ENCODE measurements around the gene CNPY1.

CNPY1 gene

DNA sequence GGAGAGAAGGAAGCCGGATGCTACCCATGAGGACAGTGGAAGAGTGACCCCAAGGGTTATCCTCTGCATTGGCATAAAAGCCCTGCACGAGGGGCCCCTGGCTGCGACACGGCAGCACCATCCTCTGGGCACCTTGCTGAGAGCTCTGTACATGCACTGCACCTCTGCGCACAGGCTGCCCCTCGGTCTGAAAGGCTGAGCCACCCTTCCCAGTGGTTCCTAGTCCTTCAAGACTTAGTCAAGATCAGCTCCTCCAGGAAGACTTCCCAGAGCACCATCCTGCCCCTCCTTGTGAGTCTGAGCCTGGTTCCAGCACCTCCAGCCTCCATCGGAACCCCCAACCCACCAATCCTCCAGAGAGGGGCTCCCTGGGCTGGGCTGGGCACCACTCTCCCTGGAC is 37.9 kb upstream of the CNPY1 start:
- Mint-ChIP-seq H3K4me1 (peaks cover 16% of the 10 kb centered on the region), H3K27ac (no peak overlapping the region)

GRCh38 chr7:155583636-155584035 is 37.3 kb upstream of the CNPY1 start:
- Mint-ChIP-seq H3K27ac (no peak overlapping the region), H3K36me3 (ENCODE audit: low read depth) (no peaks in the 10 kb centered on the region), H3K4me1 (peaks cover 16% of the 10 kb centered on the region), H3K4me3 (no peak overlapping the region), H3K27me3 (peaks cover 45% of the 10 kb centered on the region), H3K9me3 (no peaks in the 10 kb centered on the region)
- no peak for ATAC-seq
- no peak for DNase-seq

More for the DNA sequence above, 37.9 kb upstream of the CNPY1 start:
- no peaks in the 10 kb centered on the region for H3K9me3 Mint-ChIP-seq
- DNase-seq (no peak), ATAC-seq (no peak)
- H3K27me3 Mint-ChIP-seq, result peaks cover 48% of the 10 kb centered on the region
- no peak overlapping the region for H3K4me3 Mint-ChIP-seq
- no peaks in the 10 kb centered on the region for H3K36me3 Mint-ChIP-seq (ENCODE audit: low read depth)

DNA sequence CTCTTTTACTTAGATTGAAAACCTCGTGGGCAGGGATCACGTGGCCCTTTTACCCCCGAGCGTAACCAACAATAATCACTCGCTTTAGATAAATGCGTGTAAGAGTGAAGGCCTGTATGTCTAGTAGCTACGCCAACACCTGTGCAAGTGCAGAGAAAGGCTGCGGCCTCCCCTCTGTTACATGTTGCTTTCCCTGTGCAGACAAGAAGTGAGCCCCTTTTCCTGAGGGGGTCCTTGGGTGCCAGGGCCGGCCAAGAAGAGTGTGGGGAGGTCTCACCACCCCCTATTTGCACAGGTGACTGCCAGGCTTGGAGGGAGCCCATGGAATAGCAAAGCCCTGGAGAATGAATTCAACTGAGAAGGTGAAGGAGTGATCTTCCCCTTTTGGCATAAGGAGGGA is 35.6 kb upstream of the CNPY1 start:
- peaks cover 16% of the 10 kb centered on the region for H3K4me1 Mint-ChIP-seq
- ATAC-seq (no peak), DNase-seq (no peak)
- H3K36me3 Mint-ChIP-seq (ENCODE audit: low read depth), result no peaks in the 10 kb centered on the region
- peaks cover 38% of the 10 kb centered on the region for H3K27me3 Mint-ChIP-seq
- H3K27ac Mint-ChIP-seq, result no peak overlapping the region
- H3K9me3 Mint-ChIP-seq, result no peaks in the 10 kb centered on the region
- H3K4me3 Mint-ChIP-seq, result no peak overlapping the region

DNA sequence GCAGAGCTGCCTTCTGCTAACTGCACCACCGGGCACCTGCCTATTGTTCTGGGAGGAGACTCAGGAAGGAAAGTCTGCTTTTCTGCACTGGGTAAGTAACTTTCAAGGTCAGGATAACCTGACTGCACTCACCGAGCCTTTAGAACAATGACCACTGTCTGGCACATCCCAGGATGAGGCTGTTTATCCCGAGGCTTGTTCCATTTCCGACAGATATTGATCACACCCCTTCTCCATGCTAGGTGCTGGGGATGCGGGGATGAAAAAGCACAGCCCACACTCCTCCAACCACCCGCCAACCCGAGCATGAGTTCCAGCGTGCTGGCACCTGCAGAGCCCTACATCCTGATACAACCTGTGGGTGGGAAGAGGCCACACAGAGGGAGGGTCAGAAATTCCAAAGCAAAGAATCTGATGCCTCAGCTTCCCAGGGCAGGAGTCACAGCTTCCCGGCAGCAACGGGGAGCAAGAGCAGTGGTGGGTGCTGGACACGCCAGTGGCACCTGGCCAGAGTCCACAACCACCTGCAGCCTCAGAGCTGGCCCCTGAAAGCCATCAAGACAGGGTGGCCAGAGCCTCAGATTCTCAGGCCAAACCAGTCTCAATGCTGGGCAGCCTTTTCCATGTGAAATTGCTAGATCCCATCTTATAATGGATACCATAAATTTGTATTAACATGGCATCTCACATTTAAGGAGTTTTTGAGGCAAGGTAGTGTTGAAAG is 34.9 kb upstream of the CNPY1 start:
- Mint-ChIP-seq H3K27me3 (peaks cover 34% of the 10 kb centered on the region), H3K4me3 (no peak overlapping the region), H3K4me1 (peaks cover 16% of the 10 kb centered on the region), H3K9me3 (no peaks in the 10 kb centered on the region), H3K27ac (no peak overlapping the region), H3K36me3 (ENCODE audit: low read depth) (no peaks in the 10 kb centered on the region)
- DNase-seq (no peak), ATAC-seq (no peak)

- no peaks in the 10 kb centered on the region for H3K9me3 Mint-ChIP-seq
- H3K4me3 Mint-ChIP-seq, result no peak overlapping the region
- no peak overlapping the region for H3K27ac Mint-ChIP-seq
- H3K27me3 Mint-ChIP-seq, result peaks cover 26% of the 10 kb centered on the region
- H3K4me1 Mint-ChIP-seq, result peaks cover 16% of the 10 kb centered on the region
- DNase-seq, result peak; percentile 42
- no peaks in the 10 kb centered on the region for H3K36me3 Mint-ChIP-seq (ENCODE audit: low read depth)
- peak; percentile 93 for ATAC-seq
These were observed 34.0 kb upstream of the CNPY1 start for GRCh38 chr7:155580367-155580766.

DNA sequence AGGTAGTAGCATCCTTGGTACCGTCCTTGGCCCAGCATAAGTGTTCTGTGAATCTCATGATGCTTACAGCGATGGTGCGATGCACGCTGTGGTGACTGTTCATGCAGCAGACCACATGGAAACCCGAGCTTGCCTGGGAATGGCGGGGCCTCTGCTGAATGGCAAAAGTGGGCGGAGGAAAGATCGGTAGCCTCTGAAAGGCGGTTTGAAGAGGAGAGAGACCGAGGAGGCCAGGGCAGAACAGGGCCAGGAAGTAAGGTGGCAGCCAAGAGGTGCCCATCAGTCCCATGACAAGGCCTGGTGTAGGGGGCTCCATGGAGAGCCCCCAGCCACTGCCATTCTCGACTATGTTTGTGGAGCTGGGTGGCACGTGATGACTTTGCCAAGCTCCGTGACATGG is 33.2 kb upstream of the CNPY1 start:
- Mint-ChIP-seq H3K27ac (no peak overlapping the region), H3K9me3 (no peaks in the 10 kb centered on the region), H3K4me3 (no peak overlapping the region), H3K36me3 (ENCODE audit: low read depth) (no peaks in the 10 kb centered on the region), H3K27me3 (peaks cover 18% of the 10 kb centered on the region), H3K4me1 (peaks cover 16% of the 10 kb centered on the region)
- ATAC-seq, result no peak
- DNase-seq, result no peak

DNA sequence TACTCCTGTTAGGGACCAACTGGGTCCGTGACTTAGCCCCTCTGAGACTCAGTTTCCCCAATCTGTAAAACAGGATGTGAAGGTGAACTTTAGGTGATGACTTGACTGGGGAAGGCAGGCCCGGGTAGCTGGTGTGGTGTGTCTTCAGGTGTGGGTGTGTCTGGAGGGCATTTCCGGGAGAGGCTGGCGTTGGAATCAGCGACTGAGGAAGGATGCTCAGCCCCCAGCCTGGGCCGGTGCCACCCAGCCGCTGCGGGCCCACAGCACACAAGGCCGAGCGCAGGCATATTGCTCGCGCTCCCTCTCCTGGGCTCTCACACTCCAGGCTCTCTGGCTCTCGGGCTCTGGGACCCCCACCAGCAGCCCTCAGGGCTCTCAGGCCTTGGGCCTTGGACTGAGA is 31.7 kb upstream of the CNPY1 start:
- no peak for DNase-seq
- no peak overlapping the region for H3K4me3 Mint-ChIP-seq
- H3K27ac Mint-ChIP-seq, result no peak overlapping the region
- peaks cover 16% of the 10 kb centered on the region for H3K4me1 Mint-ChIP-seq
- H3K27me3 Mint-ChIP-seq, result peaks cover 11% of the 10 kb centered on the region
- no peaks in the 10 kb centered on the region for H3K9me3 Mint-ChIP-seq
- no peaks in the 10 kb centered on the region for H3K36me3 Mint-ChIP-seq (ENCODE audit: low read depth)
- no peak for ATAC-seq

DNA sequence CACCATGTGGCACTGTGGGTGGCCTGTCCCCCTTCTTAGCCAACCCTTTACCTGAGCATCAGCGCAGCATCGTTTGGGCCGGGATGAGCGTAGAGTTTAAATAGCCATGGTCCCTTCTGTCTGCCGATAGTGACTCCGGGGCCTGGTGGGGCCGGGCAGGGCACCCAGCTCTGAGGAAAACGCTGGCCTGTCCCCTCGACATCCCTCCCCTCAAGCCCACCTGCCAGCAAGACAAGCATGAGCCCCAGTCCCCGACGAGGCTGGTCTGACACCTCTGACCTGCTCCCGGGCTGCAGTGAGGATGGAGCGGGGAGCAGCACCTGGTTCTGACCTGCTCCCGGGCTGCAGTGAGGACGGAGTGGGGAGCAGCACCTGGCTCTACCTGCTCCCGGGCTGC is 31.1 kb upstream of the CNPY1 start:
- Mint-ChIP-seq H3K4me1 (peaks cover 16% of the 10 kb centered on the region), H3K4me3 (no peak overlapping the region), H3K27me3 (peaks cover 10% of the 10 kb centered on the region), H3K36me3 (ENCODE audit: low read depth) (no peaks in the 10 kb centered on the region), H3K27ac (no peak overlapping the region), H3K9me3 (no peaks in the 10 kb centered on the region)
- no peak for DNase-seq
- ATAC-seq, result no peak

- DNase-seq (no peak), ATAC-seq (no peak)
- no peaks in the 10 kb centered on the region for H3K9me3 Mint-ChIP-seq
- H3K36me3 Mint-ChIP-seq (ENCODE audit: low read depth), result no peaks in the 10 kb centered on the region
- peaks cover 16% of the 10 kb centered on the region for H3K4me1 Mint-ChIP-seq
- H3K27me3 Mint-ChIP-seq, result peaks cover 10% of the 10 kb centered on the region
- no peak overlapping the region for H3K27ac Mint-ChIP-seq
- no peak overlapping the region for H3K4me3 Mint-ChIP-seq
These were observed 30.6 kb upstream of the CNPY1 start for GRCh38 chr7:155576900-155577508.

DNA sequence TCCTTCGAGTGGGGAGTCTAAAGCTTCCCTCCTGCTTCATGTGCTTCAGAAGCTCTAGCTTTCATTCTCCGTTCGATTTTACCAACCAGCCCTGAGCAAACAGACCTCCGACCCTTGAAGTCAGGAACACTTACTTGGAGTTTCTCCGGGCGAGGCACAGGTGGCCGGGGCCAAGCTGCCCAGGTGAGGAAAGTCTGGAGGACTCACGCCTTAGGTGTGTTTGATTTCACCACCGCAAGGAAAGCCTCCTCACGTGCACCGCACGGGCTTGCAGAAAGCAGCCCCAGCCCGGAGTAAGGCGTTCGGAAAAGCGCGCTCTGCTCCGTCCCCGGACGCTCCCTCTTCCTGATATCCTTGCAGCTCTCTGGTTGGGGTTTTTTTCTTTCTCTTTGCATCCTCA is 30.1 kb upstream of the CNPY1 start:
- peaks cover 14% of the 10 kb centered on the region for H3K27me3 Mint-ChIP-seq
- H3K27ac Mint-ChIP-seq, result no peak overlapping the region
- ATAC-seq (no peak), DNase-seq (no peak)
- H3K36me3 Mint-ChIP-seq (ENCODE audit: low read depth), result no peaks in the 10 kb centered on the region
- peaks cover 16% of the 10 kb centered on the region for H3K4me1 Mint-ChIP-seq
- H3K4me3 Mint-ChIP-seq, result no peak overlapping the region
- no peaks in the 10 kb centered on the region for H3K9me3 Mint-ChIP-seq

DNA sequence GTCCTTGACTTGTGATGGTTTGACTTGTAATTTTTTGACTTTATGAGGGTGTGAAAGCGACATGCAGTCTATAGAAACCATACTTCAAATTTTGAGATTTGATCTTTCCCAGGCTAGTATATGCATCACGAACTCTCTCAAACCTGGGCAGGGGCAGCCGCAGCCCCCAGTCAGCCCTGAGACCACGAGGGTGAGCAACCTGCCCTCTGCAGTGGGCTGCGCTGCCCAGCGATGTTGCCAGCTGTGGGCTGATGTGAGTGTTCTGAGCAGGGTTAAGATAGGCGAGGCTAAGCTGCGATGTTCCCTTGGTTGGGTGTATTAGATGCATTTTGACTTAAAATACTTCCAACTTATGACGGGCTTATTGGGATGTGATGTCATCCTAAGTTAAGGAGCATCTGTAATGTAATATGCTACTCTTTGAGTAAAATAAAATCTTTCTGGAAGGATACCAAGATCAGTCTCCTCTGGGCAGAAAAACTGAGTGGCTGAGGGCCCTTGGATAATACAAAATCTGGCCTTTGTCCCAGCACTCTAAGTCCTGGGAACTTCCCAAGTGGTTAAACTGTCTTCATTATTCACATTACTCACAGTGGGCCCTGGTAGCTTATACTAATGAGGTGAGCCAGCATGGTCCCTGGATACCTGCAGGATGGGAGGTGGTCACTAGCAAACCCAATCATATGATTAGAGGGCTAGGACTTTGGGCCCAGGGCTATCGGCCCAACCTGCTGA is 28.4 kb upstream of the CNPY1 start:
- Mint-ChIP-seq H3K4me3 (no peak overlapping the region), H3K27me3 (peaks cover 11% of the 10 kb centered on the region), H3K9me3 (no peaks in the 10 kb centered on the region), H3K27ac (no peak overlapping the region), H3K4me1 (peaks cover 3% of the 10 kb centered on the region), H3K36me3 (ENCODE audit: low read depth) (no peaks in the 10 kb centered on the region)
- ATAC-seq (no peak), DNase-seq (no peak)

GRCh38 chr7:155571581-155572345 is 25.4 kb upstream of the CNPY1 start:
- Mint-ChIP-seq H3K4me1 (no peaks in the 10 kb centered on the region), H3K27ac (no peak overlapping the region), H3K27me3 (peaks cover 8% of the 10 kb centered on the region), H3K4me3 (no peak overlapping the region), H3K9me3 (no peaks in the 10 kb centered on the region), H3K36me3 (ENCODE audit: low read depth) (no peaks in the 10 kb centered on the region)
- no peak for DNase-seq
- ATAC-seq, result no peak

GRCh38 chr7:155570991-155571390 is 24.6 kb upstream of the CNPY1 start:
- no peaks in the 10 kb centered on the region for H3K36me3 Mint-ChIP-seq (ENCODE audit: low read depth)
- ATAC-seq (no peak), DNase-seq (no peak)
- H3K9me3 Mint-ChIP-seq, result no peaks in the 10 kb centered on the region
- no peaks in the 10 kb centered on the region for H3K4me1 Mint-ChIP-seq
- no peak overlapping the region for H3K27ac Mint-ChIP-seq
- peaks cover 8% of the 10 kb centered on the region for H3K27me3 Mint-ChIP-seq
- H3K4me3 Mint-ChIP-seq, result no peak overlapping the region

- Mint-ChIP-seq H3K27ac (no peak overlapping the region), H3K27me3 (peaks cover 8% of the 10 kb centered on the region)
These were observed 24.0 kb upstream of the CNPY1 start for GRCh38 chr7:155570171-155570958.

More at GRCh38 chr7:155570171-155570958, 24.0 kb upstream of the CNPY1 start:
- H3K36me3 Mint-ChIP-seq (ENCODE audit: low read depth), result no peaks in the 10 kb centered on the region
- no peaks in the 10 kb centered on the region for H3K9me3 Mint-ChIP-seq
- DNase-seq (no peak), ATAC-seq (no peak)
- no peak overlapping the region for H3K4me3 Mint-ChIP-seq
- H3K4me1 Mint-ChIP-seq, result no peaks in the 10 kb centered on the region
